Stimulated activated naive B cell treated with anti-CD40 and anti-IgM and Interleukin-4, amounts not matched to agents 10 μg/mL and 1 μg/mL and 100 μg/mL, for 72 hours (primary cell): ENCODE measurements around the gene C1QTNF3.
"Not testable (repeated sequence)": the region's sequence is repeated elsewhere in the genome, so short reads cannot be mapped to it uniquely, and the experiment has no call there.

Experiments
- ATAC-seq, 2 donors: fragments of 150-1000 bp; cut with Tn5 transposase; replicated peaks; 2 replicates each; pipeline ENCODE4 v1.10.0; 2021; ENCODE audit warnings: moderate library complexity in 1 of 2
- DNase-seq: peaks from one replicate; pipeline ENCODE4 v3.0.0; 2021
- H3K27ac Mint-ChIP-seq: one replicate; pipeline ENCODE4 v1.8.0; 2022; ENCODE audit warnings: mild to moderate bottlenecking, mixed read lengths
- H3K27me3 Mint-ChIP-seq, 2 donors: one replicate each; pipeline ENCODE4 v1.8.0; 2022; ENCODE audit warnings: mixed read lengths in 2 of 2
- H3K36me3 Mint-ChIP-seq, 2 donors: one replicate each; pipeline ENCODE4 v1.8.0; 2022; ENCODE audit warnings: mixed read lengths in 2 of 2, mild to moderate bottlenecking in 1 of 2
- H3K4me1 Mint-ChIP-seq, 2 donors: one replicate each; pipeline ENCODE4 v1.8.0; 2022; ENCODE audit warnings: mixed read lengths in 2 of 2, mild to moderate bottlenecking in 1 of 2
- H3K4me3 Mint-ChIP-seq, 2 donors: one replicate each; pipeline ENCODE4 v1.8.0; 2022; ENCODE audit warnings: mild to moderate bottlenecking in 2 of 2, mixed read lengths in 2 of 2, moderate library complexity in 1 of 2
- H3K9me3 Mint-ChIP-seq, 2 donors: one replicate each; pipeline ENCODE4 v1.8.0; 2022; ENCODE audit warnings: mixed read lengths in 2 of 2, mild to moderate bottlenecking in 1 of 2

The C1QTNF3 gene

GRCh38 chr5:34040472-34040871 lies 2.5 kb downstream of the C1QTNF3 start:
- peaks cover under 1 to 15% of the 10 kb centered on the region in 2 donors for H3K36me3 Mint-ChIP-seq
- no peak for ATAC-seq
- H3K4me1 Mint-ChIP-seq, result peaks cover 11 to 25% of the 10 kb centered on the region in 2 donors
- H3K9me3 Mint-ChIP-seq, result no peaks in the 10 kb centered on the region
- DNase-seq, result no peak
- no peaks in the 10 kb centered on the region for H3K27me3 Mint-ChIP-seq
- H3K27ac Mint-ChIP-seq, result no peak overlapping the region
- H3K4me3 Mint-ChIP-seq, result no peak overlapping the region

GRCh38 chr5:34039398-34040157 lies 3.4 kb downstream of the C1QTNF3 start:
- DNase-seq, result no peak
- no peaks in the 10 kb centered on the region for H3K27me3 Mint-ChIP-seq
- no peaks in the 10 kb centered on the region for H3K9me3 Mint-ChIP-seq
- no peak overlapping the region for H3K4me3 Mint-ChIP-seq
- H3K27ac Mint-ChIP-seq, result no peak overlapping the region
- ATAC-seq, result no peak
- peaks cover 1 to 21% of the 10 kb centered on the region in 2 donors for H3K36me3 Mint-ChIP-seq
- peaks cover 11 to 25% of the 10 kb centered on the region in 2 donors for H3K4me1 Mint-ChIP-seq

- no peak overlapping the region for H3K4me3 Mint-ChIP-seq
- no peaks in the 10 kb centered on the region for H3K27me3 Mint-ChIP-seq
- ATAC-seq, result no peak
- H3K4me1 Mint-ChIP-seq, result peaks cover 11 to 25% of the 10 kb centered on the region in 2 donors
- no peaks in the 10 kb centered on the region for H3K9me3 Mint-ChIP-seq
- no peak overlapping the region for H3K27ac Mint-ChIP-seq
- H3K36me3 Mint-ChIP-seq, result peaks cover 1 to 23% of the 10 kb centered on the region in 2 donors
- no peak for DNase-seq
Measured at GRCh38 chr5:34038838-34039237, 4.2 kb downstream of the C1QTNF3 start.

- peaks cover 11 to 20% of the 10 kb centered on the region in 2 donors for H3K4me1 Mint-ChIP-seq
- no peak overlapping the region for H3K27ac Mint-ChIP-seq
- ATAC-seq, result no peak
- H3K9me3 Mint-ChIP-seq, result no peaks in the 10 kb centered on the region
- no peaks in the 10 kb centered on the region for H3K27me3 Mint-ChIP-seq
- peaks cover 3 to 25% of the 10 kb centered on the region in 2 donors for H3K36me3 Mint-ChIP-seq
- no peak overlapping the region for H3K4me3 Mint-ChIP-seq
- DNase-seq, result no peak
Measured at GRCh38 chr5:34038390-34038789, 4.6 kb downstream of the C1QTNF3 start.

GRCh38 chr5:34037726-34038125 lies 5.3 kb downstream of the C1QTNF3 start:
- no peaks in the 10 kb centered on the region for H3K9me3 Mint-ChIP-seq
- DNase-seq (no peak), ATAC-seq (no peak)
- H3K27ac Mint-ChIP-seq, result no peak overlapping the region
- H3K4me1 Mint-ChIP-seq, result peaks cover 6 to 14% of the 10 kb centered on the region in 2 donors
- H3K36me3 Mint-ChIP-seq, result peaks cover 8 to 29% of the 10 kb centered on the region in 2 donors
- no peak overlapping the region for H3K4me3 Mint-ChIP-seq
- H3K27me3 Mint-ChIP-seq, result no peaks in the 10 kb centered on the region

GRCh38 chr5:34035756-34036155 lies 7.3 kb downstream of the C1QTNF3 start:
- DNase-seq (no peak), ATAC-seq (no peak)
- no peak overlapping the region for H3K4me3 Mint-ChIP-seq
- no peaks in the 10 kb centered on the region for H3K9me3 Mint-ChIP-seq
- no peaks in the 10 kb centered on the region for H3K27me3 Mint-ChIP-seq
- H3K4me1 Mint-ChIP-seq, result no peaks in the 10 kb centered on the region
- no peak overlapping the region for H3K27ac Mint-ChIP-seq
- H3K36me3 Mint-ChIP-seq, result peaks cover 15 to 35% of the 10 kb centered on the region in 2 donors

GRCh38 chr5:34034534-34035327 lies 8.3 kb downstream of the C1QTNF3 start:
- ATAC-seq, result no peak
- Mint-ChIP-seq H3K27ac (no peak overlapping the region), H3K4me3 (no peak overlapping the region), H3K36me3 (peaks cover 15 to 35% of the 10 kb centered on the region in 2 donors), H3K4me1 (no peaks in the 10 kb centered on the region), H3K9me3 (no peaks in the 10 kb centered on the region), H3K27me3 (no peaks in the 10 kb centered on the region)
- no peak for DNase-seq

GRCh38 chr5:34031966-34032365 lies 11.0 kb downstream of the C1QTNF3 start:
- Mint-ChIP-seq H3K27me3 (no peaks in the 10 kb centered on the region), H3K4me3 (no peak overlapping the region), H3K27ac (no peak overlapping the region), H3K9me3 (no peaks in the 10 kb centered on the region), H3K4me1 (no peaks in the 10 kb centered on the region), H3K36me3 (peaks cover 17 to 35% of the 10 kb centered on the region in 2 donors)
- no peak for ATAC-seq
- no peak for DNase-seq

GRCh38 chr5:34031117-34031516 lies 11.9 kb downstream of the C1QTNF3 start:
- peaks cover 18 to 37% of the 10 kb centered on the region in 2 donors for H3K36me3 Mint-ChIP-seq
- no peak for ATAC-seq
- H3K27ac Mint-ChIP-seq, result no peak overlapping the region
- H3K4me1 Mint-ChIP-seq, result no peaks in the 10 kb centered on the region
- no peak for DNase-seq
- no peaks in the 10 kb centered on the region for H3K27me3 Mint-ChIP-seq
- H3K9me3 Mint-ChIP-seq, result no peaks in the 10 kb centered on the region
- no peak overlapping the region for H3K4me3 Mint-ChIP-seq

- peaks cover 21 to 40% of the 10 kb centered on the region in 2 donors for H3K36me3 Mint-ChIP-seq
- not testable (repeated sequence) for DNase-seq, H3K4me1 Mint-ChIP-seq, ATAC-seq, H3K27ac Mint-ChIP-seq, H3K4me3 Mint-ChIP-seq, H3K9me3 Mint-ChIP-seq, H3K27me3 Mint-ChIP-seq
Measured at GRCh38 chr5:34030585-34030984, 12.4 kb downstream of the C1QTNF3 start.

GRCh38 chr5:34030048-34030447 lies 13.0 kb downstream of the C1QTNF3 start:
- Mint-ChIP-seq H3K36me3 (peaks cover 19 to 38% of the 10 kb centered on the region in 2 donors), H3K4me3 (no peak overlapping the region)
- no peak for ATAC-seq

GRCh38 chr5:34028349-34028748 lies 14.7 kb downstream of the C1QTNF3 start:
- DNase-seq (no peak), ATAC-seq (no peak)
- H3K27me3 Mint-ChIP-seq, result no peaks in the 10 kb centered on the region
- H3K9me3 Mint-ChIP-seq, result no peaks in the 10 kb centered on the region
- no peak overlapping the region for H3K27ac Mint-ChIP-seq
- peaks cover 20 to 30% of the 10 kb centered on the region in 2 donors for H3K36me3 Mint-ChIP-seq
- H3K4me1 Mint-ChIP-seq, result no peaks in the 10 kb centered on the region
- H3K4me3 Mint-ChIP-seq, result no peak overlapping the region

More at GRCh38 chr5:34030048-34030447, 13.0 kb downstream of the C1QTNF3 start:
- no peak overlapping the region for H3K27ac Mint-ChIP-seq
- DNase-seq, result no peak
- H3K4me1 Mint-ChIP-seq, result no peaks in the 10 kb centered on the region
- H3K27me3 Mint-ChIP-seq, result no peaks in the 10 kb centered on the region
- H3K9me3 Mint-ChIP-seq, result no peaks in the 10 kb centered on the region

GRCh38 chr5:34026089-34026761 lies 16.8 kb downstream of the C1QTNF3 start:
- Mint-ChIP-seq H3K27me3 (no peaks in the 10 kb centered on the region), H3K9me3 (no peaks in the 10 kb centered on the region), H3K4me3 (no peak overlapping the region), H3K27ac (no peak overlapping the region), H3K36me3 (peaks cover 16 to 37% of the 10 kb centered on the region in 2 donors), H3K4me1 (peaks cover 2 to 5% of the 10 kb centered on the region in 2 donors)
- DNase-seq (no peak), ATAC-seq (no peak)

GRCh38 chr5:34022121-34022705 lies 20.8 kb downstream of the C1QTNF3 start:
- DNase-seq (no peak), ATAC-seq (peak in 1 of 2 donors; percentile 25)
- Mint-ChIP-seq H3K36me3 (peaks cover 19 to 33% of the 10 kb centered on the region in 2 donors), H3K4me1 (peaks cover 2 to 5% of the 10 kb centered on the region in 2 donors), H3K9me3 (no peaks in the 10 kb centered on the region), H3K27me3 (no peaks in the 10 kb centered on the region), H3K27ac (peak overlapping the region; percentile 65), H3K4me3 (no peak overlapping the region)
